ENCODE results near the gene ZNF521. TPM values are rescaled to one million over a fixed set of nuclear protein-coding genes. Genes with fewer than 3 reads are reported as not detected.

ZNF521 gene
- polyA plus RNA-seq, 3 donors, result 0.07 to 0.20 TPM; not detected in 1

DNA sequence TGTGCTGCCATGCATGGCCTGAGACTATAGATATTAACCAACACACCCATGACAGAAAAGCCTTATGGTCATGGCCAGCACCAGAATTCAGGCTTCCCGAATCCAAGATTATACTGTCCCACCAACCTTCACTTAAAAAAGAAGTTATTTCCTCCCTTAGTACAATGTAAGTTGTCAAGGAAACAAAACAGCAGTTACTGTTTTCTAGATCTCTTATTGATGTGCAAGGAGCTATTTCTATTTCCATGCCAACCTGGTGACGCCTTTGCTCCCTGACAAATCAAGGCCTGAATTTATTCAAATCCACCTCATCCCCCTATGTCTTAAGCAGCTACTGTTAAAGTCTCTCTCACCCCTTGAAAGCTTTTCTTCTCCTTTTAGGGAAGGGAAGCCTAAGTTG lies 249.3 kb downstream of the ZNF521 start:
- no peak for DNase-seq
- no peaks in the 10 kb centered on the region for H3K36me3 Mint-ChIP-seq
- no CpG with 5 or more reads among the region's 2 CpGs for WGBS (ENCODE audit: insufficient coverage)
- H3K36me3 ChIP-seq (replicated peaks in 1 of 2; ENCODE audit: control insufficient read depth in 1 of 2, insufficient read depth in 2 of 2, low read length in 2 of 2), result no peaks in the 10 kb centered on the region
- H3K27ac ChIP-seq (ENCODE audit: low read depth in 1 of 2, low read length in 2 of 2), result no peak overlapping the region
- H3K9me3 Mint-ChIP-seq, result no peaks in the 10 kb centered on the region
- intact Hi-C loops (cut with micrococcal nuclease), result no loop called here
- H3K27ac Mint-ChIP-seq, result no peak overlapping the region
- H3K4me1 Mint-ChIP-seq, result peaks cover 2% of the 10 kb centered on the region
- H3K4me3 ChIP-seq (replicated peaks in 1 of 3; ENCODE audit: low read depth in 2 of 3, low read length in 3 of 3), result no peak overlapping the region
- no peak overlapping the region for H3K4me3 Mint-ChIP-seq
- no peak overlapping the region for H3K4me2 ChIP-seq (replicated peaks; ENCODE audit: extremely low read depth, low read length, poor library complexity, severe bottlenecking)
- no peaks in the 10 kb centered on the region for H3K27me3 Mint-ChIP-seq (ENCODE audit: low read depth in 3 of 3)
- no peak overlapping the region for H3K9ac ChIP-seq (ENCODE audit: insufficient read depth, low read length, poor library complexity, severe bottlenecking)
- no peak for TF ChIP-seq CTCF (IDR thresholded peaks at IDR 0.05)
- H4K20me1 ChIP-seq (ENCODE audit: insufficient read depth, low read length), result no peaks in the 10 kb centered on the region
- H2AFZ ChIP-seq (ENCODE audit: insufficient read depth, low read depth, low read length, poor library complexity, severe bottlenecking), result no peak overlapping the region
- no peaks in the 10 kb centered on the region for H3K79me2 ChIP-seq (ENCODE audit: insufficient read depth, low read length)
- no peaks in the 10 kb centered on the region for H3K9me3 ChIP-seq (replicated peaks in 1 of 2; ENCODE audit: control insufficient read depth in 1 of 2, insufficient read depth in 1 of 2, low read length in 2 of 2)
- no peaks in the 10 kb centered on the region for H3K27me3 ChIP-seq (ENCODE audit: control insufficient read depth in 2 of 2, insufficient read depth in 2 of 2, low read length in 2 of 2)
- no peaks in the 10 kb centered on the region for H3K4me1 ChIP-seq (ENCODE audit: control insufficient read depth in 1 of 2, insufficient read depth in 2 of 2, low read length in 2 of 2)

DNA sequence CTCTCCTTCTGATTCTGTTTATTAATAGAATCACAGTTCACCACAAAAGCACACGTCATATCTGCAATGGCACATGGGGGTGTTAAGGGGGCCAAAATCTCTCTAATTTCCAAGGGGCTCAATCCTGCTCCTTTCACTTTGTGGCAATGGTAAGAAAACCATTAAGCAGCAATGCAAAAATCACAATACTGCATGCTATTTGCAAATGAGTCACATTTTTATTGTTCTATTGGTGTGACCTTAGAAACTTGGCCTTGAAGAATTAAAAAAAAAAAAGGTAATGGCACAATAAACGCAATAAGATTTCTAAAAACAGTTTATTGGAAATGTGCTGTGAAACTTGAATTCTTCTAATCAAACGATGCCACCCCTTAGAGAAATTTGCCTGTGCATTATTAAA lies 251.5 kb downstream of the ZNF521 start:
- Histone ChIP-seq H3K79me2 (ENCODE audit: insufficient read depth, low read length) (no peaks in the 10 kb centered on the region), H3K9me3 (replicated peaks in 1 of 2; ENCODE audit: control insufficient read depth in 1 of 2, insufficient read depth in 1 of 2, low read length in 2 of 2) (no peaks in the 10 kb centered on the region), H2AFZ (ENCODE audit: insufficient read depth, low read depth, low read length, poor library complexity, severe bottlenecking) (no peak overlapping the region), H3K9ac (ENCODE audit: insufficient read depth, low read length, poor library complexity, severe bottlenecking) (no peak overlapping the region), H4K20me1 (ENCODE audit: insufficient read depth, low read length) (no peaks in the 10 kb centered on the region), H3K4me2 (replicated peaks; ENCODE audit: extremely low read depth, low read length, poor library complexity, severe bottlenecking) (no peak overlapping the region), H3K4me1 (ENCODE audit: control insufficient read depth in 1 of 2, insufficient read depth in 2 of 2, low read length in 2 of 2) (no peaks in the 10 kb centered on the region), H3K27ac (ENCODE audit: low read depth in 1 of 2, low read length in 2 of 2) (no peak overlapping the region), H3K36me3 (replicated peaks in 1 of 2; ENCODE audit: control insufficient read depth in 1 of 2, insufficient read depth in 2 of 2, low read length in 2 of 2) (no peaks in the 10 kb centered on the region), H3K4me3 (replicated peaks in 1 of 3; ENCODE audit: low read depth in 2 of 3, low read length in 3 of 3) (no peak overlapping the region), H3K27me3 (ENCODE audit: control insufficient read depth in 2 of 2, insufficient read depth in 2 of 2, low read length in 2 of 2) (no peaks in the 10 kb centered on the region)
- Mint-ChIP-seq H3K36me3 (no peaks in the 10 kb centered on the region), H3K27ac (no peak overlapping the region), H3K9me3 (no peaks in the 10 kb centered on the region), H3K4me3 (no peak overlapping the region), H3K4me1 (peaks cover 5% of the 10 kb centered on the region), H3K27me3 (ENCODE audit: low read depth in 3 of 3) (no peaks in the 10 kb centered on the region)
- no peak for DNase-seq
- intact Hi-C loops (cut with micrococcal nuclease), result no loop called here
- 80% methylated on average over 1 of the region's 3 CpGs for WGBS (ENCODE audit: insufficient coverage)
- TF ChIP-seq CTCF (IDR thresholded peaks at IDR 0.05), result no peak

All from CD14-positive monocyte (primary cell).